Measurements from ENCODE around the gene SRC. TPM values are rescaled to one million over a fixed set of nuclear protein-coding genes. Genes with fewer than 3 reads are reported as not detected.

SRC gene
- total RNA-seq, 4 donors from 2014 or later: 17.1 to 23.7 (median 17.8) TPM

GRCh38 chr20:37305079-37305478, 40.9 kb upstream of the SRC start:
- H3K4me1 ChIP-seq: peaks cover 19 to 21% of the 10 kb centered on the region in 2 donors

GRCh38 chr20:37305839-37306238, 40.1 kb upstream of the SRC start:
- Histone ChIP-seq H3K9me3 (no peaks in the 10 kb centered on the region), H3K27me3 (no peaks in the 10 kb centered on the region), H3K4me1 (peaks cover 19 to 20% of the 10 kb centered on the region in 2 donors), H3K4me3 (replicated peaks in 1 of 3) (no peak overlapping the region), H3K27ac (no peak overlapping the region), H3K36me3 (peaks cover 6% of the 10 kb centered on the region in 2 donors)
- DNase-seq: no peak
- TF ChIP-seq CTCF (IDR thresholded peaks at IDR 0.05): no peak
- no peak for TF ChIP-seq POLR2A (IDR thresholded peaks at IDR 0.05)
- intact Hi-C loops (cut with DNase I): no loop called here
- 81 to 85% methylated on average over 3 of the region's 3 CpGs for WGBS, 2 donors

More at GRCh38 chr20:37305079-37305478, 40.9 kb upstream of the SRC start:
- Histone ChIP-seq H3K27ac (no peak overlapping the region), H3K9me3 (no peaks in the 10 kb centered on the region), H3K4me3 (replicated peaks in 1 of 3) (no peak overlapping the region), H3K36me3 (peaks cover 6% of the 10 kb centered on the region in 2 donors), H3K27me3 (no peaks in the 10 kb centered on the region)
- 75 to 80% methylated on average over 6 of the region's 6 CpGs for WGBS, 2 donors
- intact Hi-C loops (cut with DNase I): no loop called here
- no peak for DNase-seq
- no peak for TF ChIP-seq POLR2A (IDR thresholded peaks at IDR 0.05)
- TF ChIP-seq CTCF (IDR thresholded peaks at IDR 0.05): no peak

- no peak for TF ChIP-seq CTCF (IDR thresholded peaks at IDR 0.05)
- TF ChIP-seq POLR2A (IDR thresholded peaks at IDR 0.05): no peak
- peaks cover 20 to 22% of the 10 kb centered on the region in 2 donors for H3K4me1 ChIP-seq
- H3K36me3 ChIP-seq: no peaks in the 10 kb centered on the region
- no peaks in the 10 kb centered on the region for H3K27me3 ChIP-seq
- 82 to 84% methylated on average over 8 of the region's 8 CpGs for WGBS, 2 donors
- H3K27ac ChIP-seq: peak overlapping the region in 2 of 3 donors; percentile 21
- intact Hi-C loops (cut with DNase I): no loop called here
- DNase-seq: no peak
- H3K4me3 ChIP-seq (replicated peaks in 1 of 3): no peak overlapping the region
- no peaks in the 10 kb centered on the region for H3K9me3 ChIP-seq
These were observed 37.6 kb upstream of the SRC start for GRCh38 chr20:37308086-37309050.

- peak overlapping the region in 2 of 3 donors; percentile 2 to 15 for H3K27ac ChIP-seq
- H3K36me3 ChIP-seq: no peaks in the 10 kb centered on the region
- no peaks in the 10 kb centered on the region for H3K9me3 ChIP-seq
These were observed 36.6 kb upstream of the SRC start for GRCh38 chr20:37309290-37309689.

More at GRCh38 chr20:37309290-37309689, 36.6 kb upstream of the SRC start:
- Histone ChIP-seq H3K27me3 (no peaks in the 10 kb centered on the region), H3K4me1 (peaks cover 29 to 31% of the 10 kb centered on the region in 2 donors), H3K4me3 (replicated peaks in 1 of 3) (no peak overlapping the region)
- no peak for DNase-seq
- intact Hi-C loops (cut with DNase I): no loop called here
- 95% methylated on average over 6 of the region's 6 CpGs for WGBS, 2 donors
- TF ChIP-seq CTCF (IDR thresholded peaks at IDR 0.05): no peak
- no peak for TF ChIP-seq POLR2A (IDR thresholded peaks at IDR 0.05)

Data from thyroid gland (tissue), 4 donors.